HG02678 (cell line): ENCODE results near the gene OR10A4.
"Not testable (repeated sequence)": the region's sequence is repeated elsewhere in the genome, so short reads cannot be mapped to it uniquely, and the experiment has no call there.

Experiments used
- ATAC-seq: cut with Tn5 transposase; IDR thresholded peaks from one replicate; pipeline ENCODE4 v1.9.1; 2021; ENCODE audit warnings: mild to moderate bottlenecking, moderate library complexity; ENCODE audit not compliant: unreplicated experiment

Gene OR10A4

GRCh38 chr11:6895010-6895409 lies 18.6 kb downstream of the OR10A4 start:
- peak; percentile 93 for ATAC-seq

GRCh38 chr11:6898911-6899310 lies 22.5 kb downstream of the OR10A4 start:
- no peak for ATAC-seq

- no peak for ATAC-seq
These were observed 24.0 kb downstream of the OR10A4 start for GRCh38 chr11:6900327-6900999.

- not testable (repeated sequence) for ATAC-seq
These were observed 28.4 kb downstream of the OR10A4 start for GRCh38 chr11:6904804-6905203.

- no peak for ATAC-seq
These were observed 35.0 kb downstream of the OR10A4 start for GRCh38 chr11:6911378-6911777.

GRCh38 chr11:6911948-6912347 lies 35.5 kb downstream of the OR10A4 start:
- no peak for ATAC-seq

GRCh38 chr11:6919698-6920097 lies 43.3 kb downstream of the OR10A4 start:
- no peak for ATAC-seq

GRCh38 chr11:6920702-6921101 lies 44.3 kb downstream of the OR10A4 start, which contains the start of gene OR2D3:
Gene OR2D3, plus strand, starts transcription at chr11:6921002. Its CDS starts 0 bp downstream, at chr11:6921002.
- no peak for ATAC-seq

- ATAC-seq, result no peak
These were observed 48.7 kb downstream of the OR10A4 start for GRCh38 chr11:6925007-6925577.

- peak; percentile 11 for ATAC-seq
These were observed 49.3 kb downstream of the OR10A4 start for GRCh38 chr11:6925636-6926207.

GRCh38 chr11:6926208-6927029 lies 50.0 kb downstream of the OR10A4 start, which contains the start of gene ZNF215:
Gene ZNF215, plus strand, starts transcription at chr11:6926426. Its CDS starts 5,847 bp downstream, at chr11:6932273.
- peak; percentile 67 for ATAC-seq

GRCh38 chr11:6927030-6927617 lies 50.7 kb downstream of the OR10A4 start:
- ATAC-seq, result peak; percentile 71
